Measurements from ENCODE around the gene KCNMA1. TPM values are rescaled to one million over a fixed set of nuclear protein-coding genes. Genes with fewer than 3 reads are reported as not detected.

The KCNMA1 gene
- polyA plus RNA-seq, 1 of the 3 experiments (the other 2 are of a cell fraction), result 107 TPM

DNA sequence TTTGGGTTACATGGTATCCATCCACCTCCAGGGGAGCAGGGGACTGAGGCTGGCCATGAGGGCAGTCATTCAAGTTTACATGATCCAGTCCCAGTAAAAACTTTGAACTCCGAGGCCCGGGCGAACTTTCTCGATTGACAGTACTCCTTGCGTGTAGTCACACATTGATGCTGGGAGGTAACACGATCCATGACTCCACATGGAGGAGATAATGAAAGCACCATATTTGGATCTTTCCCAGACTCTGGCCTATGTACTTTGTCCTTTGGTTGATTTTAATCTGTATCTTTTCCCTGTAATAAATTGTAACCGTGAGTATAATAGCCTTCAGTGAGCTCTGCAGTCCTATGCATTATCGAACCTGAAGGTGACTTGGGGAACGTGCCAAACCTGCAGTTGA is 401.6 kb downstream of the KCNMA1 start (continued):
- TF ChIP-seq, protein P1, sequence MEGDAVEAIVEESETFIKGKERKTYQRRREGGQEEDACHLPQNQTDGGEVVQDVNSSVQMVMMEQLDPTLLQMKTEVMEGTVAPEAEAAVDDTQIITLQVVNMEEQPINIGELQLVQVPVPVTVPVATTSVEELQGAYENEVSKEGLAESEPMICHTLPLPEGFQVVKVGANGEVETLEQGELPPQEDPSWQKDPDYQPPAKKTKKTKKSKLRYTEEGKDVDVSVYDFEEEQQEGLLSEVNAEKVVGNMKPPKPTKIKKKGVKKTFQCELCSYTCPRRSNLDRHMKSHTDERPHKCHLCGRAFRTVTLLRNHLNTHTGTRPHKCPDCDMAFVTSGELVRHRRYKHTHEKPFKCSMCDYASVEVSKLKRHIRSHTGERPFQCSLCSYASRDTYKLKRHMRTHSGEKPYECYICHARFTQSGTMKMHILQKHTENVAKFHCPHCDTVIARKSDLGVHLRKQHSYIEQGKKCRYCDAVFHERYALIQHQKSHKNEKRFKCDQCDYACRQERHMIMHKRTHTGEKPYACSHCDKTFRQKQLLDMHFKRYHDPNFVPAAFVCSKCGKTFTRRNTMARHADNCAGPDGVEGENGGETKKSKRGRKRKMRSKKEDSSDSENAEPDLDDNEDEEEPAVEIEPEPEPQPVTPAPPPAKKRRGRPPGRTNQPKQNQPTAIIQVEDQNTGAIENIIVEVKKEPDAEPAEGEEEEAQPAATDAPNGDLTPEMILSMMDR (IDR thresholded peaks at IDR 0.05), result no peak
- TF ChIP-seq RCOR1 (IDR thresholded peaks at IDR 0.05; ENCODE audit: low read length) (no peak), TAF1 (IDR thresholded peaks at IDR 0.05; ENCODE audit: borderline replicate concordance, low read depth, low read length) (no peak), TCF12 (IDR thresholded peaks at IDR 0.05) (no peak), YY1 (IDR thresholded peaks at IDR 0.05; ENCODE audit: low read depth) (no peak), CHD2 (IDR thresholded peaks at IDR 0.05; ENCODE audit: low read length, partially characterized antibody) (no peak), SIN3A (IDR thresholded peaks at IDR 0.05; ENCODE audit: borderline replicate concordance, low read depth, low read length) (no peak)
- TF ChIP-seq, protein P2, sequence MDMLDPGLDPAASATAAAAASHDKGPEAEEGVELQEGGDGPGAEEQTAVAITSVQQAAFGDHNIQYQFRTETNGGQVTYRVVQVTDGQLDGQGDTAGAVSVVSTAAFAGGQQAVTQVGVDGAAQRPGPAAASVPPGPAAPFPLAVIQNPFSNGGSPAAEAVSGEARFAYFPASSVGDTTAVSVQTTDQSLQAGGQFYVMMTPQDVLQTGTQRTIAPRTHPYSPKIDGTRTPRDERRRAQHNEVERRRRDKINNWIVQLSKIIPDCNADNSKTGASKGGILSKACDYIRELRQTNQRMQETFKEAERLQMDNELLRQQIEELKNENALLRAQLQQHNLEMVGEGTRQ (IDR thresholded peaks at IDR 0.05; ENCODE audit: borderline replicate concordance, low read depth, low read length), result no peak

DNA sequence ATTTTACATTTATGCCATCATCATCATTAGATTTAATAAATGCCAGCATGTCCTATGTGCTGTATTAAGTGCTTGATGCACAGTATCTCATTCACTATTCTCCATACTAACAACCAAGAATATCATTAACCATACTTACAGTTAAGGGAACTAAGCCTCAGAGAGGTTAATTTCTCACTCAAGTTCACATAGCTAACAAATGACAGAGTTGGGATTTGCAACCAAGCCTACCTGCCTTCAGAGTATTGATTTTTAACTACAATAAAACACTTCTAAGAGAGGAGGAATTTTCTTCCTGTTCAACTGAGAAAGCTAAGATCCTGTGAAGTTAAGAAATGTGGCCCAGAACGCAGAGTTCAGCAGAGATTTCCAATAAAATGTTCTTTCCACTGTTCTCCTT is 403.0 kb downstream of the KCNMA1 start:
- POLR2A ChIA-PET, result no interaction called here
- no peak for DNase-seq
- TF ChIP-seq, protein P2 (IDR thresholded peaks at IDR 0.05; ENCODE audit: borderline replicate concordance, low read depth, low read length), result no peak
- TF ChIP-seq GABPA (IDR thresholded peaks at IDR 0.05; ENCODE audit: low read depth), result no peak
- no peak for TF ChIP-seq FOXM1 (IDR thresholded peaks at IDR 0.05; ENCODE audit: low read depth)
- TF ChIP-seq YY1 (IDR thresholded peaks at IDR 0.05; ENCODE audit: low read depth), result no peak
- TF ChIP-seq RAD21 (IDR thresholded peaks at IDR 0.05; ENCODE audit: low read length), result no peak
- TF ChIP-seq, protein P3, sequence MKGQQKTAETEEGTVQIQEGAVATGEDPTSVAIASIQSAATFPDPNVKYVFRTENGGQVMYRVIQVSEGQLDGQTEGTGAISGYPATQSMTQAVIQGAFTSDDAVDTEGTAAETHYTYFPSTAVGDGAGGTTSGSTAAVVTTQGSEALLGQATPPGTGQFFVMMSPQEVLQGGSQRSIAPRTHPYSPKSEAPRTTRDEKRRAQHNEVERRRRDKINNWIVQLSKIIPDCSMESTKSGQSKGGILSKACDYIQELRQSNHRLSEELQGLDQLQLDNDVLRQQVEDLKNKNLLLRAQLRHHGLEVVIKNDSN (IDR thresholded peaks at IDR 0.05; ENCODE audit: borderline replicate concordance, low read depth), result no peak
- no peak for TF ChIP-seq RCOR1 (IDR thresholded peaks at IDR 0.05; ENCODE audit: low read length)
- TF ChIP-seq, protein P4, sequence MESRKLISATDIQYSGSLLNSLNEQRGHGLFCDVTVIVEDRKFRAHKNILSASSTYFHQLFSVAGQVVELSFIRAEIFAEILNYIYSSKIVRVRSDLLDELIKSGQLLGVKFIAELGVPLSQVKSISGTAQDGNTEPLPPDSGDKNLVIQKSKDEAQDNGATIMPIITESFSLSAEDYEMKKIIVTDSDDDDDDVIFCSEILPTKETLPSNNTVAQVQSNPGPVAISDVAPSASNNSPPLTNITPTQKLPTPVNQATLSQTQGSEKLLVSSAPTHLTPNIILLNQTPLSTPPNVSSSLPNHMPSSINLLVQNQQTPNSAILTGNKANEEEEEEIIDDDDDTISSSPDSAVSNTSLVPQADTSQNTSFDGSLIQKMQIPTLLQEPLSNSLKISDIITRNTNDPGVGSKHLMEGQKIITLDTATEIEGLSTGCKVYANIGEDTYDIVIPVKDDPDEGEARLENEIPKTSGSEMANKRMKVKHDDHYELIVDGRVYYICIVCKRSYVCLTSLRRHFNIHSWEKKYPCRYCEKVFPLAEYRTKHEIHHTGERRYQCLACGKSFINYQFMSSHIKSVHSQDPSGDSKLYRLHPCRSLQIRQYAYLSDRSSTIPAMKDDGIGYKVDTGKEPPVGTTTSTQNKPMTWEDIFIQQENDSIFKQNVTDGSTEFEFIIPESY (IDR thresholded peaks at IDR 0.05; ENCODE audit: borderline replicate concordance, low read depth), result no peak
- TF ChIP-seq NRF1 (IDR thresholded peaks at IDR 0.05; ENCODE audit: low read depth, low read length), result no peak
- Histone ChIP-seq H3K9ac (no peak overlapping the region), H3K9me2 (no peaks in the 10 kb centered on the region), H3K4me2 (no peak overlapping the region), H2AFZ (ENCODE audit: low read depth) (no peak overlapping the region), H3K27me3 (ENCODE audit: insufficient read depth) (no peaks in the 10 kb centered on the region), H3K4me1 (ENCODE audit: control insufficient read depth in 1 of 2, insufficient read depth in 2 of 2, low read depth in 1 of 2, low read length in 1 of 2) (peaks cover 2 to 3% of the 10 kb centered on the region in 2 experiments; a peak in 3 of 4 replicates), H3K9me3 (no peaks in the 10 kb centered on the region), H3K36me3 (replicated peaks in 1 of 2; ENCODE audit: control insufficient read depth in 1 of 2, insufficient read depth in 2 of 2, low read length in 1 of 2) (peaks cover 0 to 3% of the 10 kb centered on the region in 2 experiments), H4K20me1 (ENCODE audit: insufficient read depth) (no peaks in the 10 kb centered on the region), H3K79me2 (ENCODE audit: insufficient read depth) (no peaks in the 10 kb centered on the region), H3K27ac (ENCODE audit: low read depth in 2 of 2, low read length in 1 of 2) (no peak overlapping the region), H3K4me3 (ENCODE audit: low read depth in 2 of 2, low read length in 1 of 2) (no peak overlapping the region), H3F3A (replicated peaks; ENCODE audit: insufficient read depth) (peaks cover 20% of the 10 kb centered on the region)
- CTCF ChIA-PET, result interaction anchor here (0.7 to 2.4 kb wide), 3 partner anchors 16 to 407 kb away, joined by 3 to 5 read pairs (median 4); no protein-coding TSS in a partner anchor
- WGBS (ENCODE audit: low lambda C conversion rate), result 76% methylated on average over 1 of the region's 1 CpG

Data from SK-N-SH (cell line).